OCI-LY1 (cell line): ENCODE measurements around the gene DYNC1H1.

ENCODE experiments used
- H2AFZ ChIP-seq: fragments of 200-600 bp; sonication (generic), shearing (Covaris generic); 2 replicates; pipeline ENCODE4 v1.6.0; 2014; ENCODE audit warnings: antibody characterized with exemption, mild to moderate bottlenecking, low read length
- H3F3A ChIP-seq: fragments of 200-600 bp; sonication (generic), shearing (Covaris generic); 2 replicates; pipeline ENCODE4 v1.6.0; 2014; ENCODE audit warnings: mild to moderate bottlenecking, antibody characterized with exemption, low read length, moderate library complexity; ENCODE audit not compliant: insufficient read depth
- H3K27ac ChIP-seq: fragments of 200-600 bp; sonication (generic); 2 replicates; pipeline ENCODE4 v1.5.1; 2014; ENCODE audit warnings: low read length, mixed run types, mild to moderate bottlenecking, low read depth; ENCODE audit not compliant: poor library complexity, severe bottlenecking
- H3K27me3 ChIP-seq: fragments of 200-600 bp; sonication (generic); 2 replicates; pipeline ENCODE4 v1.6.0; 2014; ENCODE audit warnings: antibody characterized with exemption, mild to moderate bottlenecking, low read length, moderate library complexity; ENCODE audit not compliant: insufficient read depth
- H3K36me3 ChIP-seq: fragments of 200-600 bp; sonication (generic); 2 replicates; pipeline ENCODE4 v1.6.1; 2014; ENCODE audit warnings: mild to moderate bottlenecking, antibody characterized with exemption, low read length, moderate library complexity, mixed read lengths; ENCODE audit not compliant: insufficient read depth
- H3K4me1 ChIP-seq: fragments of 200-600 bp; sonication (generic); 2 replicates; pipeline ENCODE4 v1.5.1; 2014; ENCODE audit warnings: mild to moderate bottlenecking, low read length, moderate library complexity; ENCODE audit not compliant: insufficient read depth, severe bottlenecking
- H3K4me2 ChIP-seq: fragments of 200-600 bp; sonication (generic), shearing (Covaris generic); 2 replicates; pipeline ENCODE4 v1.6.1; 2014; ENCODE audit warnings: low read length
- H3K4me3 ChIP-seq: fragments of 200-600 bp; sonication (generic); 2 replicates; pipeline ENCODE4 v1.5.1; 2014; ENCODE audit warnings: low read length, low read depth, mild to moderate bottlenecking, mixed read lengths; ENCODE audit not compliant: poor library complexity, severe bottlenecking
- H3K79me2 ChIP-seq: fragments of 200-600 bp; shearing (Covaris generic); 2 replicates; pipeline ENCODE4 v1.6.1; 2016; ENCODE audit warnings: mixed run types, low read length, mixed read lengths; ENCODE audit not compliant: insufficient read depth
- H3K9ac ChIP-seq: fragments of 200-600 bp; sonication (generic), shearing (Covaris generic); 2 replicates; pipeline ENCODE4 v1.6.1; 2014; ENCODE audit warnings: mild to moderate bottlenecking, low read length, mixed read lengths
- H3K9me2 ChIP-seq: fragments of 200-600 bp; sonication (generic), shearing (Covaris generic); 2 replicates; pipeline ENCODE4 v1.6.1; 2014; ENCODE audit warnings: low read depth, mild to moderate bottlenecking, low read length, mixed read lengths
- H3K9me3 ChIP-seq: fragments of 200-600 bp; shearing (Covaris generic); 2 replicates; pipeline ENCODE4 v1.6.1; 2014; ENCODE audit warnings: low read length, mixed read lengths
- H4K20me1 ChIP-seq: fragments of 200-600 bp; sonication (generic), shearing (Covaris generic); 2 replicates; pipeline ENCODE4 v1.6.0; 2016; ENCODE audit warnings: mild to moderate bottlenecking, low read length; ENCODE audit not compliant: insufficient read depth
- CTCF ChIP-seq: fragments of 200-600 bp; sonication (generic), shearing (Covaris generic); IDR thresholded peaks from 2 replicates; pipeline ENCODE4 v1.5.1; 2017; ENCODE audit warnings: mild to moderate bottlenecking, antibody characterized with exemption, low read length, moderate library complexity, mixed read lengths
- EZH2 ChIP-seq: fragments of 200-600 bp; sonication (generic), shearing (Covaris generic); IDR thresholded peaks from 2 replicates; pipeline ENCODE4 v1.8.0; 2017; ENCODE audit warnings: borderline replicate concordance, mixed run types, mild to moderate bottlenecking, antibody characterized with exemption, low read length, moderate library complexity, mixed read lengths

Gene DYNC1H1

DNA sequence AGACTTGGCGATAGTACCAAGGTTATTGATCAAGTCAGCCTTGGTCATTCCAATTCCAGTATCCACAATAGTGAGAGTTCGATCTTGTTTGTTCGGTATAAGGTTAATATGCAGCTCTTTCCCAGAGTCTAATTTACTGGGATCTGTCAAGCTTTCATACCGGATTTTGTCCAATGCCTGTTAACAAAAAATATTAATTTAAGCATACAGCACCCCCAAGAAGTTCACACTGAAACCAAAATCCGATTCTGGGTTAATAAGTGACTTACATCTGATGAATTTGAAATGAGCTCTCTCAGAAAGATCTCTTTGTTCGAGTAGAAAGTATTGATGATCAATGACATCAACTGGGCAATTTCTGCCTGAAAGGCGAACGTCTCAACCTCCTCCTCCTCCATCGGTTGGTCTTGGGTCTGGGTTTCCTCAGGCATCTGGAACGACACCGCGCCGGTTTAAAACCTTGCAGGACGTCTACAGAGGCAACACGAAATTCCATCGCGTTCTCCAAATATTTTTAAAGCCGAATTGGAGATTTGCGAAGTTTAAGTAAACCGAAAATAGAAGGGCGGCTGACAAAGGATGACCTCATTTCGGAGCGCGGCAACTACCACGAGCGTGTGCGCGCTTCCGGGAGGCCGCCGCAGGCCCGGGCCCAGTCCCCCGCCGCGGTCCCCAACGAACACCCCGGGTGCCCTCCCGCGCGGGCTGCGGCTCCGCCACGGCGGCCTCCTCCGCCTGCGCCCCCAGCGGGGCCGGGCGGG, 121.8 kb downstream of the DYNC1H1 start:
- H3K4me2 ChIP-seq: peak overlapping the region; percentile 87
- peaks cover 52% of the 10 kb centered on the region for H3K36me3 ChIP-seq
- no peak overlapping the region for H2AFZ ChIP-seq
- H4K20me1 ChIP-seq: no peaks in the 10 kb centered on the region
- peaks cover 16% of the 10 kb centered on the region for H3K79me2 ChIP-seq
- no peaks in the 10 kb centered on the region for H3K27me3 ChIP-seq
- no peaks in the 10 kb centered on the region for H3K9me3 ChIP-seq
- peak overlapping the region; percentile 94 for H3K9ac ChIP-seq
- peaks cover 53% of the 10 kb centered on the region for H3K4me1 ChIP-seq
- TF ChIP-seq EZH2: no peak
- TF ChIP-seq CTCF: no peak
- H3K27ac ChIP-seq: peak overlapping the region; percentile 73
- H3K9me2 ChIP-seq: no peaks in the 10 kb centered on the region
- H3K4me3 ChIP-seq: peak overlapping the region; percentile 91
- no peaks in the 10 kb centered on the region for H3F3A ChIP-seq

DNA sequence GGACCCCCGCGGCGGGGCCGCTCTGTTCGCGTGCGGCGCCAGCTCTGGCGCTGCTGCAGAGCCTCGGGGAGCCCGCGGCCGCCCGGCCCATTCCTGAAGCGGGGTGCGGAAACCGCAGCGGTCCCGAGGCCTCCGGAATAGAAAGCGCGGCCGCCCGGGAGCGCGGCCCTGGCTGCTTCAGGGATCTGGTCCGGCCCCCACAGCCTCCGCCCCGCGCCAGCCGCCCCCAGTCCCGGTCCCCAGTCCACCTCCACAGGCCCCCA, 122.3 kb downstream of the DYNC1H1 start:
- Histone ChIP-seq H3K27me3 (no peaks in the 10 kb centered on the region), H3K9ac (peak overlapping the region; percentile 94), H3K79me2 (peaks cover 16% of the 10 kb centered on the region), H3K27ac (peak overlapping the region; percentile 73), H3F3A (no peaks in the 10 kb centered on the region), H3K9me3 (no peaks in the 10 kb centered on the region), H3K4me1 (peaks cover 53% of the 10 kb centered on the region), H3K36me3 (peaks cover 47% of the 10 kb centered on the region), H3K9me2 (no peaks in the 10 kb centered on the region), H3K4me2 (peak overlapping the region; percentile 34; the same call in 1 of the 2 replicates), H2AFZ (no peak overlapping the region), H3K4me3 (peak overlapping the region; percentile 91), H4K20me1 (no peaks in the 10 kb centered on the region)
- TF ChIP-seq EZH2 (no peak), CTCF (no peak)

- Histone ChIP-seq H3K27ac (peak within 1 kb of the TSS; percentile 73), H3K9me3 (no peaks in the 10 kb centered on the region), H2AFZ (no peak within 1 kb of the TSS), H3K4me1 (peaks cover 52% of the 10 kb centered on the region), H3K27me3 (no peaks in the 10 kb centered on the region), H3F3A (no peaks in the 10 kb centered on the region), H3K4me3 (peak within 1 kb of the TSS; percentile 91), H3K4me2 (peak within 1 kb of the TSS; percentile 87), H3K9me2 (no peaks in the 10 kb centered on the region), H3K79me2 (peaks cover 16% of the 10 kb centered on the region), H4K20me1 (no peaks in the 10 kb centered on the region), H3K36me3 (peaks cover 42% of the 10 kb centered on the region), H3K9ac (peak within 1 kb of the TSS; percentile 94)
- no peak for TF ChIP-seq EZH2
- TF ChIP-seq CTCF: no peak
These were observed 122.8 kb downstream of the DYNC1H1 start, which contains the start of gene HSP90AA1 for GRCh38 chr14:102086972-102087761. Gene HSP90AA1, minus strand, starts transcription at chr14:102087044. Its CDS starts 666 bp downstream, at chr14:102086378.
